ENCODE data around the gene SRPK2.
"Not testable (repeated sequence)": the region's sequence is repeated elsewhere in the genome, so short reads cannot be mapped to it uniquely, and the experiment has no call there.

Gene SRPK2

GRCh38 chr7:105196473-105196872 lies 192.2 kb downstream of the SRPK2 start:
- no peak overlapping the region for H2AFZ ChIP-seq (ENCODE audit: low read depth)
- no peaks in the 10 kb centered on the region for H3K36me3 ChIP-seq (ENCODE audit: insufficient read depth)
- H3K9ac ChIP-seq = no peak overlapping the region
- no peaks in the 10 kb centered on the region for H3K27me3 ChIP-seq (ENCODE audit: insufficient read depth, low read depth)
- H3K27ac ChIP-seq = no peak overlapping the region
- TF ChIP-seq CTCF (conservative IDR thresholded peaks at IDR 0.05; ENCODE audit: low read depth, low read length) = no peak
- H3K4me2 ChIP-seq = no peak overlapping the region
- peaks cover 38% of the 10 kb centered on the region for H3K4me1 ChIP-seq (ENCODE audit: low read depth, poor library complexity, severe bottlenecking)
- no peaks in the 10 kb centered on the region for H4K20me1 ChIP-seq (ENCODE audit: insufficient read depth)
- peaks cover 15% of the 10 kb centered on the region; the same call in 1 of the 2 replicates for H3K79me2 ChIP-seq (ENCODE audit: insufficient read depth, low read depth)
- no peak overlapping the region for H3K4me3 ChIP-seq (IDR thresholded peaks at IDR 0.05; ENCODE audit: insufficient read depth, low read depth, low read length)

GRCh38 chr7:105195891-105196290 lies 192.8 kb downstream of the SRPK2 start:
- no peaks in the 10 kb centered on the region for H3K27me3 ChIP-seq (ENCODE audit: insufficient read depth, low read depth)
- TF ChIP-seq CTCF (conservative IDR thresholded peaks at IDR 0.05; ENCODE audit: low read depth, low read length) = no peak
- H3K4me3 ChIP-seq (IDR thresholded peaks at IDR 0.05; ENCODE audit: insufficient read depth, low read depth, low read length) = no peak overlapping the region
- H4K20me1 ChIP-seq (ENCODE audit: insufficient read depth) = no peaks in the 10 kb centered on the region
- no peaks in the 10 kb centered on the region for H3K36me3 ChIP-seq (ENCODE audit: insufficient read depth)
- H3K4me1 ChIP-seq (ENCODE audit: low read depth, poor library complexity, severe bottlenecking) = peaks cover 37% of the 10 kb centered on the region
- H3K79me2 ChIP-seq (ENCODE audit: insufficient read depth, low read depth) = peaks cover 15% of the 10 kb centered on the region; the same call in 1 of the 2 replicates
- H3K9ac ChIP-seq = no peak overlapping the region
- no peak overlapping the region for H3K4me2 ChIP-seq
- no peak overlapping the region for H2AFZ ChIP-seq (ENCODE audit: low read depth)
- H3K27ac ChIP-seq = no peak overlapping the region

GRCh38 chr7:105194959-105195358 lies 193.8 kb downstream of the SRPK2 start:
- not testable (repeated sequence) for H4K20me1 ChIP-seq (ENCODE audit: insufficient read depth); H3K36me3 ChIP-seq (ENCODE audit: insufficient read depth); H3K9ac ChIP-seq; H3K27ac ChIP-seq; H3K27me3 ChIP-seq (ENCODE audit: insufficient read depth, low read depth); H3K4me2 ChIP-seq; H3K4me3 ChIP-seq (IDR thresholded peaks at IDR 0.05; ENCODE audit: insufficient read depth, low read depth, low read length); H2AFZ ChIP-seq (ENCODE audit: low read depth)
- Histone ChIP-seq H3K4me1 (ENCODE audit: low read depth, poor library complexity, severe bottlenecking) (peaks cover 28% of the 10 kb centered on the region), H3K79me2 (ENCODE audit: insufficient read depth, low read depth) (peaks cover 15% of the 10 kb centered on the region; the same call in 1 of the 2 replicates)

GRCh38 chr7:105191331-105191730 lies 197.4 kb downstream of the SRPK2 start:
- Histone ChIP-seq H3K9ac (no peak overlapping the region), H4K20me1 (ENCODE audit: insufficient read depth) (no peaks in the 10 kb centered on the region)

More at GRCh38 chr7:105191331-105191730, 197.4 kb downstream of the SRPK2 start:
- Histone ChIP-seq H3K79me2 (ENCODE audit: insufficient read depth, low read depth) (no peaks in the 10 kb centered on the region; the same call in 1 of the 2 replicates), H3K27me3 (ENCODE audit: insufficient read depth, low read depth) (no peaks in the 10 kb centered on the region), H3K4me1 (ENCODE audit: low read depth, poor library complexity, severe bottlenecking) (peaks cover 16% of the 10 kb centered on the region), H3K4me2 (no peak overlapping the region), H2AFZ (ENCODE audit: low read depth) (no peak overlapping the region), H3K36me3 (ENCODE audit: insufficient read depth) (no peaks in the 10 kb centered on the region), H3K4me3 (IDR thresholded peaks at IDR 0.05; ENCODE audit: insufficient read depth, low read depth, low read length) (no peak overlapping the region), H3K27ac (no peak overlapping the region)
- TF ChIP-seq CTCF (conservative IDR thresholded peaks at IDR 0.05; ENCODE audit: low read depth, low read length) = no peak
